ENCODE results near the gene RUVBL1. TPM values are rescaled to one million over a fixed set of nuclear protein-coding genes. Genes with fewer than 3 reads are reported as not detected.

The RUVBL1 gene
- total and polyA plus RNA-seq, 9 donors: 15.6 to 37.9 (median 25.1) TPM

DNA sequence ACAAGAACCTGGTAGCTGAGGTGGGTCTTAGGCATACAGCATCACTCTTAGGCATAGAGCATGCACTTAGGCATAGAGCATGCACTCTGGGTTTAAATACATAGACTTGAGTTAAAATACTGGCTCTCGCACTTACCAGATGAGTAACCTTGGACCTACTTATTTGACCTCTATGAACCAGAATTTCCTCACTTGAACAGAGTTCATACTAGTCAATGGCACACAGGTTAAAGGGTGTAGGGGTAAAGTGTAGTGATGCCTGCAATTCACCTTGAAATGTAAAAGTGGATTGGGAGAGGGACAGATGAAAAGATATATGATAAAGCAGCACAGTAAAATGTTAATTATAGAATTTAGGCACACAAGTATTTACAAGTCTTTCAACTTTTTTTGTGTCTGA lies 1.6 kb downstream of the RUVBL1 start:
- no peaks in the 10 kb centered on the region for H3K4me1 ChIP-seq (ENCODE audit: insufficient read depth)
- no peak overlapping the region for H3K27ac ChIP-seq
- H3K27me3 ChIP-seq: no peaks in the 10 kb centered on the region
- H3K36me3 ChIP-seq: no peaks in the 10 kb centered on the region
- TF ChIP-seq POLR2A (IDR thresholded peaks at IDR 0.05): no peak
- TF ChIP-seq, protein P1, sequence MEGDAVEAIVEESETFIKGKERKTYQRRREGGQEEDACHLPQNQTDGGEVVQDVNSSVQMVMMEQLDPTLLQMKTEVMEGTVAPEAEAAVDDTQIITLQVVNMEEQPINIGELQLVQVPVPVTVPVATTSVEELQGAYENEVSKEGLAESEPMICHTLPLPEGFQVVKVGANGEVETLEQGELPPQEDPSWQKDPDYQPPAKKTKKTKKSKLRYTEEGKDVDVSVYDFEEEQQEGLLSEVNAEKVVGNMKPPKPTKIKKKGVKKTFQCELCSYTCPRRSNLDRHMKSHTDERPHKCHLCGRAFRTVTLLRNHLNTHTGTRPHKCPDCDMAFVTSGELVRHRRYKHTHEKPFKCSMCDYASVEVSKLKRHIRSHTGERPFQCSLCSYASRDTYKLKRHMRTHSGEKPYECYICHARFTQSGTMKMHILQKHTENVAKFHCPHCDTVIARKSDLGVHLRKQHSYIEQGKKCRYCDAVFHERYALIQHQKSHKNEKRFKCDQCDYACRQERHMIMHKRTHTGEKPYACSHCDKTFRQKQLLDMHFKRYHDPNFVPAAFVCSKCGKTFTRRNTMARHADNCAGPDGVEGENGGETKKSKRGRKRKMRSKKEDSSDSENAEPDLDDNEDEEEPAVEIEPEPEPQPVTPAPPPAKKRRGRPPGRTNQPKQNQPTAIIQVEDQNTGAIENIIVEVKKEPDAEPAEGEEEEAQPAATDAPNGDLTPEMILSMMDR (IDR thresholded peaks at IDR 0.05): no peak
- TF ChIP-seq EP300 (IDR thresholded peaks at IDR 0.05): no peak
- intact Hi-C loops (cut with DNase I): no loop called here
- no peak overlapping the region for H3K4me3 ChIP-seq
- no peaks in the 10 kb centered on the region for H3K9me3 ChIP-seq
- WGBS, 3 donors: 91 to 97% (median 92%) methylated on average over 1 of the region's 1 CpG
- no peak for DNase-seq

DNA sequence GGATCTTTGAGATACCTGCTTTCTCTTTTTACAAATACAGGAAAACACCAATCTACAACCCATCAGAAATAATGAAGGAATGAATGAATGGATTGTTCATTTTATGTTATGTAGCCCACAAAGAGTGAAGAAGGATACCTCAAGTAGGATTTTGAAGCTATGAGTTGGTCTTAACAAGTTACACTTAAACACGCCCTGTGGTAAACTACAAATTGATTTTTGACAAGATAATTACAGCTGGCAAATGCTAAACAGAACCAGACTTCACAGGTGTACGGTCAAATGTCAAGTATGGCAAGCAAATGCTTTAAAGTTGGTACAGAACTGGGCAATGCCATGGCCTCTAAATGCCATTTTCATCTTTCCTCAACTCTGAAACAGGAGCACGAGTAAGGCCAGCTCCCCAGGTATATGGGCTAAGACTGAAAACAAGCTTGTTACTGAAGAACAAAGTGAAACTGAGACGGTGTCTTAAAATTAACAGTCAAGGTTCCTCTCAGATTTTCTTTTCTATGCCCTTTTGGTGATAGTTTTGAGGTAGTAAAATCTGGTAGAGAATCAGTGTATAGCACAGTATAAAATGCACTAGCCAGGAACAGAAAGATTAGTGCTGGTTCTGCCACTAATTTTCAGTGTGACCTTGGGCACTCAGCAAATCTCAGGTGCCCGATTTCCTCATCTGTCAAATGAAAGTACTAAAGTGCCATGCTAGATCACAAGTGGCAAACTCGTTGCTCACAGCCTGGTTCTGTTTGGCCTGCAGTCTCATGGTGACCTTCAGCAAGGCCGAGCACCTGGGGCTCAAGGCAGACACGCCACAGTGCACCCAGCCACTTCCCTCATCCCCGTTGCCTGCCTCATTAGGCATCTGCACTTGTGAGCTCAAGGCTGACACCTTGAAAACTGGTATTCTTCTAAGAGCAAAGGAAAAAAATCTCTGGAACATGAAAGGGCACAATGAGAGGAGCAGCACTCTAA lies 9.5 kb downstream of the RUVBL1 start:
- Histone ChIP-seq H3K27ac (no peak overlapping the region), H3K4me3 (no peak overlapping the region), H3K4me1 (ENCODE audit: insufficient read depth) (no peaks in the 10 kb centered on the region), H3K36me3 (no peaks in the 10 kb centered on the region), H3K9me3 (no peaks in the 10 kb centered on the region), H3K27me3 (no peaks in the 10 kb centered on the region)
- no peak for DNase-seq
- WGBS, 3 donors: 79 to 81% (median 81%) methylated on average over 9 of the region's 9 CpGs
- intact Hi-C loops (cut with DNase I): no loop called here
- TF ChIP-seq, protein P1 (IDR thresholded peaks at IDR 0.05): no peak
- TF ChIP-seq EP300 (IDR thresholded peaks at IDR 0.05) (no peak), POLR2A (IDR thresholded peaks at IDR 0.05) (no peak)

DNA sequence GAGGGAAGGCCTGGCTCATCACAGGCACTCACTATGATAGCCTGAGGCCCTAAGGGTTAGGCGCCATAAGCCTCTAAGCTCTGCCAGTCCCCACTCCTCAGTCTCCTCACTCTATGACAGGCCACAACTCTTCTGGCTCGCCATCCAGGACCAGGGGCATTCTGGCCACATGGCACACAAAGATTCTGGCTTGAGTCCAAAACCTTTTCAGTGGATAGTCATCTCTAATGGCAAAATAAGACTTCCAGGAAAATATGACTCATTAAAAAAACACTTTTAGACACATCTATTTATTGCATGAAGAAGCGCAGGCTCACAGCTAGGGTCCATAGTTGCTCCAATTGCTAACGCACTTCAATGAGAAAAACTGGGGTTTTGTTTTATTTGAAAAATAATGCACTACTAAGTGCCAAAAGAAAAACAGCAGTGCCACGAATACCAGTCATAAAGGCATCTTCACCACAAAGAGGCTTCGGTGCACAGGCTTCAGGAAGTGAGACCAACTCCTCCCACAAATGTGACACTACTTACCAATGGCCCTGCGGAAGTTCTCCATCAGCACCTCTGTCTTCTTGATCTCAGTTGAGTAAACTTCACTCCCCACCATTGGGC lies 11.1 kb downstream of the RUVBL1 start:
- 79 to 91% (median 82%) methylated on average over 7 of the region's 7 CpGs for WGBS, 3 donors
- Histone ChIP-seq H3K4me3 (no peak overlapping the region), H3K4me1 (ENCODE audit: insufficient read depth) (no peaks in the 10 kb centered on the region), H3K27me3 (no peaks in the 10 kb centered on the region), H3K9me3 (no peaks in the 10 kb centered on the region), H3K27ac (no peak overlapping the region), H3K36me3 (no peaks in the 10 kb centered on the region)
- TF ChIP-seq, protein P1 (IDR thresholded peaks at IDR 0.05): no peak
- TF ChIP-seq POLR2A (IDR thresholded peaks at IDR 0.05) (no peak), EP300 (IDR thresholded peaks at IDR 0.05) (no peak)
- DNase-seq: no peak
- intact Hi-C loops (cut with DNase I): no loop called here

DNA sequence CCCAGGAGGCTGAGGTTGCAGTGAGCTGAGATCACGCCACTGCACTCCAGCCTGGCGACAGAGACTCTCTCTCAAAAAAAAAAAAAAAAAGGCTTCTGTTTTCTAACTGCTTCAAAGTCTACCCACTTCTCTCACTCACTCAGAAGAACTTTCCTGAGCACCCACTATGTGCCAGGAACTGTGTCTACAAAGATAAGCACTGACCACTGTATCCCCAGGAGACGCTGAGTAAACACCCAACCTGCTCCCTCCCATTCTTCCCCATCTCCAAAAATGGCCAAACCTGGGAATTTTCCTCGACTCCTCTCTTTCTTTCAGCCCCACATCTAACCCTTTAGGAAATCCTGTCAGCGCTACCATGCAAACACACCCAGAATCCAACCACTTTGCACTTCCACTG lies 12.5 kb downstream of the RUVBL1 start:
- no peaks in the 10 kb centered on the region for H3K27me3 ChIP-seq
- no peak overlapping the region for H3K27ac ChIP-seq
- 92 to 94% (median 93%) methylated on average over 5 of the region's 5 CpGs for WGBS, 3 donors
- TF ChIP-seq EP300 (IDR thresholded peaks at IDR 0.05): no peak
- no peak for TF ChIP-seq POLR2A (IDR thresholded peaks at IDR 0.05)
- no peak overlapping the region for H3K4me3 ChIP-seq
- no peaks in the 10 kb centered on the region for H3K9me3 ChIP-seq
- DNase-seq: no peak
- H3K4me1 ChIP-seq (ENCODE audit: insufficient read depth): no peaks in the 10 kb centered on the region
- H3K36me3 ChIP-seq: no peaks in the 10 kb centered on the region
- intact Hi-C loops (cut with DNase I): no loop called here

Measured in ovary (tissue), 9 donors.